B cell (primary cell): Measurements from ENCODE around the gene BANF2.

ENCODE experiments used
- CTCF ChIP-seq: fragments of 200-600 bp; IDR thresholded peaks from one replicate; pipeline ENCODE4 v1.8.0; 2022; ENCODE audit warnings: antibody characterized with exemption, mild to moderate bottlenecking
- EZH2 ChIP-seq: IDR thresholded peaks from 2 replicates; pipeline ENCODE4 v1.6.1; 2012; ENCODE audit warnings: borderline replicate concordance, low read depth, mild to moderate bottlenecking, moderate library complexity, low read length; ENCODE audit not compliant: insufficient read depth, poor library complexity, severe bottlenecking

DNA sequence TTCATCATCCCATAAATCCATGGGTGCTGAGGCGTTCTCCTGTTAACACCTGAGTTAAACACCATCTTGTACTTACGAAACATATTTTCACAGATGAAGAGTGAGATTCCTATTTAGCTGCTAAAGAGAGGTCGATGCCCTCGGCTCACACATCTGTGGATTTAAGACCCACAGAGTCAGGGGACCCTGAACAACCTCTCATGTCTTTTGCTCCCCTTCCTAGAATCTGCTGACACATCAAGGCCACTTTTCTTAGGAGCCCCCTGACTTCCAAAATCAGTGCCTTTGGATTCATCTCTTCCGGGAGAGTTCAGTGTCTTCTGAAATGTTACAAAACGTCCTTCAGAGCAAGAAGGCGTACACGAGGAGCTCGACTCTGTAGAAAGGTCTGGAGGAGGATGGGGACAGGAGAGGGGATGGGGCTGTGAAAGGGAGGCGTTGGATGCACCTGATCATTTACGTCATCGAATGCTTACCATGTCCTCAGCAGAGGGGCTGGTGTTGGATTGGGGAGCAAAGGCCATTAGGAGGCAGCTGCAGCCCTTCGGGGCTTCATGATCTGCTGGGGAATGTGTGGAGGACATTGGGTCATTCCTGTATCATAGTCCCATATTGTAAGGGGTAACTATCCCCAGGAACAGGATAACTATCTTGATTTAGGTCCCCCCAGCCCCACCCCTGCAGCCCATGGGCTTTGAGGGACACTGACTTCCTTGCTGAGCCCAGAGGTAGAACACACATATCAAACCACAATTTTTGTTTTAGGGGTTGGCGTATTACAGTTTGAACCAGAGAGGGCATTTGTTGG is 22.9 kb downstream of the BANF2 start:
- TF ChIP-seq CTCF (no peak), EZH2 (no peak)
